Suprapubic skin (tissue), 4 donors: ENCODE data around the gene TMEM253.

ENCODE experiments used
- CTCF ChIP-seq, 2 donors: fragments of 200-600 bp in 1 of 2; fragments of 450-650 bp in 1 of 2; sonication (generic) in 1 of 2; IDR thresholded peaks; one replicate each; pipeline ENCODE4 v1.5.1; 2016 to 2019; ENCODE audit warnings: antibody characterized with exemption in 2 of 2, mild to moderate bottlenecking in 1 of 2, moderate library complexity in 1 of 2
- EP300 ChIP-seq: sonication (generic); formaldehyde crosslinking; IDR thresholded peaks from one replicate; pipeline ENCODE4 v1.6.1; 2017; ENCODE audit warnings: antibody characterized with exemption
- POLR2A ChIP-seq, 2 donors: fragments of 450-650 bp; IDR thresholded peaks; one replicate each; pipeline ENCODE4 v1.6.1; 2017; ENCODE audit warnings: antibody characterized with exemption in 2 of 2, mild to moderate bottlenecking in 2 of 2, moderate library complexity in 2 of 2
- POLR2AphosphoS5 ChIP-seq, 3 donors: sonication (generic); formaldehyde crosslinking; IDR thresholded peaks; one replicate each; pipeline ENCODE4 v1.6.1; 2017; ENCODE audit warnings: antibody characterized with exemption in 3 of 3

DNA sequence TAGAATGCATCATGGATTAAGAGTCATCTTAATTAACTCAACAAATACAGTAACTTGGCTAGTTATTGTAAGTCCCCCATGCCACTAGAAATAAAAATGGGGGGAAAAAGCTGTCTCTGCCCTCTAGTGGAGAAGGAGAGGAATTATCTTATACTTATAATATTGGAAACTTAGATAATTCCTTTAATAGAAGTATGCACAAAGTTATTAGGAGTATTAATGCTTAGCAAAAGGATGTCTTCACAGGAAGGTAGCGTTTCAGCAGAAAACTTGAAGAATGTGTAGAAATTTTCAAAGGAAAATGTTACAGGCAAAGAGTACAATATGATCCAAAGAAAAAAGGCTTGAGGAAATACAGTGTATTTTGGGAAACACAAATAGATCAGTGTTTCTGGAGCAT, 35.2 kb downstream of the TMEM253 start:
- TF ChIP-seq EP300 (no peak), CTCF (IDR thresholded peaks at IDR 0.05) (peak; percentile 9 to 45), POLR2A (IDR thresholded peaks at IDR 0.05) (no peak), POLR2AphosphoS5 (IDR thresholded peaks at IDR 0.05) (no peak)
